MG63 (cell line): Measurements from ENCODE around the gene AAMP. TPM values are rescaled to one million over a fixed set of nuclear protein-coding genes. Genes with fewer than 3 reads are reported as not detected.

Experiments
- DNase-seq: peaks from one replicate; pipeline ENCODE4 v3.0.0-alpha.2; 2020
- H3K27me3 ChIP-seq: fragments of 250-450 bp; sonication (Bioruptor Pico); 2 replicates; pipeline ENCODE4 v1.5.1; 2020; ENCODE audit warnings: mild to moderate bottlenecking, moderate library complexity
- H3K36me3 ChIP-seq: fragments of 250-450 bp; sonication (Bioruptor Pico); 2 replicates; pipeline ENCODE4 v1.5.1; 2020; ENCODE audit warnings: mild to moderate bottlenecking, moderate library complexity
- H3K4me3 ChIP-seq: fragments of 250-450 bp; sonication (Bioruptor Pico); 2 replicates; pipeline ENCODE4 v1.5.1; 2020; ENCODE audit warnings: mild to moderate bottlenecking, moderate library complexity
- H3K9me3 ChIP-seq: fragments of 250-450 bp; sonication (Bioruptor Pico); 2 replicates; pipeline ENCODE4 v1.5.1; 2020; ENCODE audit warnings: mild to moderate bottlenecking, moderate library complexity
- total RNA-seq: library from RNA; depleted of rRNA; stranded (reverse); fragments of >200 nt; shearing (Covaris generic); gene quantifications from 2 replicates; pipeline ENCODE4 v1.2.3, GENCODE V29; 2014; ENCODE audit warnings: low replicate concordance

The AAMP gene
- total RNA-seq, 1 experiment from 2014 or later, result 112 TPM

GRCh38 chr2:218255446-218255845, 14.5 kb downstream of the AAMP start:
- Histone ChIP-seq H3K4me3 (no peak overlapping the region), H3K27me3 (no peaks in the 10 kb centered on the region), H3K9me3 (no peaks in the 10 kb centered on the region), H3K36me3 (peaks cover 49% of the 10 kb centered on the region)
- no peak for DNase-seq

- Histone ChIP-seq H3K4me3 (no peak overlapping the region), H3K27me3 (no peaks in the 10 kb centered on the region), H3K9me3 (no peaks in the 10 kb centered on the region), H3K36me3 (peaks cover 71% of the 10 kb centered on the region)
- DNase-seq, result no peak
These were observed 16.7 kb downstream of the AAMP start for GRCh38 chr2:218253232-218253625.

DNA sequence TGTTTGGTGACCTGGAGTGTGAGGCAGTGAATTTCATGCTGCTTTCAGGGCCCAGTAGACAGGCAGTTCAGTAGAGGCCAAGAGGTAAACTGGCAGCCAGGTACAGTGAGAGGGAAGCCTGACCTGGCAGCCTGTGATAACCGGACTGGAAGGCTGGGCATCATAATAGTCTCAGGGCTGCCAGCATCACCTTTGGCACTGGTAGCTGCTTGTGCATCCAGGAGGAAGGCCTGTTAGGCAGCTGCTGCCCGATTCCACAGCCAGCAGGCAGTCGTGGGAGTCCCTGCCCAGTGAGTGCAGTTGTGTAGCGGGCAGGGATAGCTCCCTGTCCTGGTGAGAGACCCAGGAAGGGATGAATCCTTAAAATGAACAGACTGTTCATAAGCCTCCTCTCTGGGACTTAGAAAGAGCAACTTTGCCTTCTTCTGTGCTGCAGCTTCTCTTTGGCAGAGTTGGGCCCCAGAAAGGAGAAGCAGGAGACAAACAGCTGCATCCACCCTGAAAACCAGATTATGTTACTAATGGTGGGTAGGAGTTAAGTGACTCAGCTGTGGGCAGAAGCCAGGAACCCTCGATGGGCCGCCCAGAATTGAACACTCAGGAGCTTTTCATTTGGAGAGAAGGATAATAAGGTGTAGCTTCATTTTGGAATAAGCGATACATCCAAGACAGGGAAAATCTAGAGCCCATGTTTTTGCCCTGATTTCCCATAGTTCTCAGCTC, 17.3 kb downstream of the AAMP start:
- Histone ChIP-seq H3K4me3 (no peak overlapping the region), H3K27me3 (no peaks in the 10 kb centered on the region), H3K36me3 (peaks cover 75% of the 10 kb centered on the region), H3K9me3 (no peaks in the 10 kb centered on the region)
- peak; percentile 26 for DNase-seq

GRCh38 chr2:218249691-218250090, 20.2 kb downstream of the AAMP start:
- no peaks in the 10 kb centered on the region for H3K27me3 ChIP-seq
- no peaks in the 10 kb centered on the region for H3K9me3 ChIP-seq
- no peak for DNase-seq
- no peak overlapping the region for H3K4me3 ChIP-seq
- H3K36me3 ChIP-seq, result peaks cover 90% of the 10 kb centered on the region

GRCh38 chr2:218245214-218245613, 24.7 kb downstream of the AAMP start:
- Histone ChIP-seq H3K4me3 (no peak overlapping the region), H3K9me3 (no peaks in the 10 kb centered on the region), H3K27me3 (no peaks in the 10 kb centered on the region), H3K36me3 (peaks cover 98% of the 10 kb centered on the region)
- no peak for DNase-seq

DNA sequence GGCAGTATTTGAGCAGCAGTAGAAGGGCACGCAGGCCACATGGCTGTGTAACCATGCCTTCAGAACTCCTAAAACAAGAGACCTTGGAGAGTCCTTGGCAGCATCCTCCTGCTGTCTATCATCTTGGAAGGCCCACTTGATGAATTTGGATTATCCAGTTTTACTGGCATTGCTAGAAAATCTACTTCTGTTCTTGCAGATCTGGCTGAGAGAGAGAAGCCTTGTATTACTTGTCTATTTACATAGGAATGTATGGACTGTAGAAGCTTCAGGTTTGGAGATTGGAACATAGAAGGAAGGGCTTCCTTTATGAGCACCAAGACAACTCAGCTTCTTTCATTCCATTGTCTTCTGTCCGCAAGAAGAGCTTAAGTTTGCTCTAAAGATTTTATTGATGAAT, 25.3 kb downstream of the AAMP start:
- Histone ChIP-seq H3K9me3 (no peaks in the 10 kb centered on the region), H3K36me3 (peaks cover 98% of the 10 kb centered on the region), H3K27me3 (no peaks in the 10 kb centered on the region), H3K4me3 (no peak overlapping the region)
- DNase-seq, result no peak

DNA sequence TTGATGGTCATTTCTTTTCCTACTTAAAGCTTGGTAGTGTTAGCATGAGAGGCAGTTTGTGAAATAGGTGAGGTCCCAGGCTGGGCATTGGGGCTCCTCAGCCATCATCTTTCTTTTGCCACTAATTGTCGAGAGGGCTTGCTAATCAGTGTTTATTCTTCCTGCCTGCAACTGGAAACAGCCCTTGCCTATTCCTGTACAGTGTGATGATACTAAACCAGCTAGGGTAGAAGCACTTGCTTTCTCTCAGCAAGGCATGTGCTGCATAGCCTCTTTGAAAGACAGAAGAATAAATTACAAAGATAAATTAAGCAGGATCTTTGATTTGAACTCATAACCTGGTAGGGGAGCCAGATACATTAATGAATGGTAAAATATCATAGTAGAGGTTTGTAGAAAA, 25.7 kb downstream of the AAMP start:
- no peaks in the 10 kb centered on the region for H3K27me3 ChIP-seq
- H3K36me3 ChIP-seq, result peaks cover 98% of the 10 kb centered on the region
- DNase-seq, result no peak
- H3K9me3 ChIP-seq, result no peaks in the 10 kb centered on the region
- no peak overlapping the region for H3K4me3 ChIP-seq

DNA sequence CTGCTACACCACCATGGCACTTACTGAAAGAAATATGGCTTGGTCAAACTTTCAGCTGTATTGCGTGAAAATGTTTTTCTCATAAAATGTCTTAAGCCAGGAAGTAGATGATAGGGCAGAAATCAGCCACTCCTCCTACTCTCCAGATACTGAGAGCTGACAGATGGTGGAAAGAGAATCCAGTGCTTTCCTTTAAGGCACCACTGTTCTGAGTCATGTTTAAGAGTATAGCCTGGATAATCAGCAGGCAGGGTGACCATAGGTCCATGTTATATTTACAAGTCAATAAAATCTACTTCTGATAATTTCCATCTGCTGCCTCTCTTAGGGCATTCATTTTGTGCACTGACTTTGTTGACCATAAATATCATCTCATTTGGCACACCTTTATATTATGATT, 31.1 kb downstream of the AAMP start:
- Histone ChIP-seq H3K4me3 (no peak overlapping the region), H3K36me3 (peaks cover 95% of the 10 kb centered on the region), H3K9me3 (no peaks in the 10 kb centered on the region), H3K27me3 (no peaks in the 10 kb centered on the region)
- no peak for DNase-seq

- Histone ChIP-seq H3K9me3 (no peaks in the 10 kb centered on the region), H3K4me3 (no peak overlapping the region), H3K36me3 (peaks cover 93% of the 10 kb centered on the region), H3K27me3 (no peaks in the 10 kb centered on the region)
- DNase-seq, result no peak
These were observed 33.1 kb downstream of the AAMP start for GRCh38 chr2:218236829-218237228.

- DNase-seq, result no peak
- Histone ChIP-seq H3K4me3 (no peak overlapping the region), H3K36me3 (peaks cover 93% of the 10 kb centered on the region), H3K9me3 (no peaks in the 10 kb centered on the region), H3K27me3 (no peaks in the 10 kb centered on the region)
These were observed 34.9 kb downstream of the AAMP start for GRCh38 chr2:218235017-218235416.

- H3K36me3 ChIP-seq, result peaks cover 93% of the 10 kb centered on the region
These were observed 35.4 kb downstream of the AAMP start for GRCh38 chr2:218234521-218234920.

DNA sequence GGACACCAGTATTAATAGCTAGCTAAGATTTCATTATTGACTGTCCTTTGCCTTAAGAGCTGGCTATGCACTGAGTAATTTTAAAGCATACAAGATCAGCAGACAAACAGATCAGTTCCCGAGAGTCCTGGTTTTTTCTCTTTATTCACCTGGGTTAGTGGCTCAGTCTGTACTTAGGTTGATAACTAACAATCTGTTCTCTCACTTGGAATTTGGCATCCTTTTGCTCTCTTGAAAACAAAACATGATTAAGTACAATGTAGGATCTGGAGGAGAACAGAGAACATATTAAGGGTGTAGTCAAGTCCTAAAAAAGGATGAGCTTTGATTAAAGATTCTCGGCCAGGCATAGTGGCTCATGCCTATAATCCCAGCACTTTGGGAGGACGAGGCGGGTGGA, 36.4 kb downstream of the AAMP start:
- Histone ChIP-seq H3K36me3 (peaks cover 91% of the 10 kb centered on the region), H3K4me3 (no peak overlapping the region), H3K9me3 (no peaks in the 10 kb centered on the region), H3K27me3 (no peaks in the 10 kb centered on the region)
- DNase-seq, result no peak

More at GRCh38 chr2:218234521-218234920, 35.4 kb downstream of the AAMP start:
- H3K9me3 ChIP-seq, result no peaks in the 10 kb centered on the region
- H3K4me3 ChIP-seq, result no peak overlapping the region
- no peak for DNase-seq
- no peaks in the 10 kb centered on the region for H3K27me3 ChIP-seq

DNA sequence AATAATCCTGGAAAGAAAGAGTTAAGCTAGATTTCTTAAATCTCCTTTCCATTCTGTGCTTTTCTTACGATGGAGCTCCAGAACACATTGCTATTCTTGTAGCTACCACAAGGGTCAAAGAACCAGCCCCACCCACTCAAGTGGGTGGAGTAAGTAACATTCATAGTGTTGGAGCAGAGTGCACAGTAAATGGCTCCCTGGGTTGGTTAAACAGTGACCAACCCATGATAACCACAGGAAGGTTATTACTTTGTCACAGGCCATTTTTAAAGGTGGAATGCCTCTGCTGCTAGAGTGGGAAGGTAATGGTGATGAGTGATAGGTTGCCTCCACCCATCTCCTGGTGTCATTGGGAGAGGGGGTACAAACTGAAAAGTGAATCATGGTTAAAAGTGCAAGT, 39.1 kb downstream of the AAMP start:
- Histone ChIP-seq H3K36me3 (peaks cover 86% of the 10 kb centered on the region), H3K27me3 (no peaks in the 10 kb centered on the region)
- no peak for DNase-seq

GRCh38 chr2:218229851-218230250, 40.1 kb downstream of the AAMP start:
- Histone ChIP-seq H3K9me3 (no peaks in the 10 kb centered on the region), H3K27me3 (no peaks in the 10 kb centered on the region), H3K4me3 (no peak overlapping the region), H3K36me3 (peaks cover 86% of the 10 kb centered on the region)
- no peak for DNase-seq

More for the DNA sequence above, 39.1 kb downstream of the AAMP start:
- Histone ChIP-seq H3K4me3 (no peak overlapping the region), H3K9me3 (no peaks in the 10 kb centered on the region)

DNA sequence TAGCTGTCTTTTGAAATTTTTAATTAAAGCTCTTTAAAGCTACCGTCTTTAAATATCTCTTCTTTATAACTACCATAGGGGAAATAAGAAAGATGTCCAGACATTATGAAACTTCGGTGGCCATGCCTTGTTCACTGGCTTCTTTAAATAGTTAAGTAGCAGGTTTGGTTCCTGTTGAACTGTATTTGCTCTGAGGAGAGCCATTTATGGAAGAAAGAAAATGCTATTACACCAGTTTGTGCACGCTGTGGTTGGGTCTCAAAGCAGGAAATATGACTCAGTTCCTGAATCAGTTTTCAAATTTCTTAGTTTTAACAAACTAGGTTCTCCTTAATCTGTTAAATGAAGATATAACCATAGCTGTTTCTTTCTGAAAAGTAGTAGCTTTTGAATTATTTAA, 40.7 kb downstream of the AAMP start:
- Histone ChIP-seq H3K27me3 (no peaks in the 10 kb centered on the region), H3K4me3 (no peak overlapping the region), H3K9me3 (no peaks in the 10 kb centered on the region), H3K36me3 (peaks cover 86% of the 10 kb centered on the region)
- peak; percentile 11 for DNase-seq

DNA sequence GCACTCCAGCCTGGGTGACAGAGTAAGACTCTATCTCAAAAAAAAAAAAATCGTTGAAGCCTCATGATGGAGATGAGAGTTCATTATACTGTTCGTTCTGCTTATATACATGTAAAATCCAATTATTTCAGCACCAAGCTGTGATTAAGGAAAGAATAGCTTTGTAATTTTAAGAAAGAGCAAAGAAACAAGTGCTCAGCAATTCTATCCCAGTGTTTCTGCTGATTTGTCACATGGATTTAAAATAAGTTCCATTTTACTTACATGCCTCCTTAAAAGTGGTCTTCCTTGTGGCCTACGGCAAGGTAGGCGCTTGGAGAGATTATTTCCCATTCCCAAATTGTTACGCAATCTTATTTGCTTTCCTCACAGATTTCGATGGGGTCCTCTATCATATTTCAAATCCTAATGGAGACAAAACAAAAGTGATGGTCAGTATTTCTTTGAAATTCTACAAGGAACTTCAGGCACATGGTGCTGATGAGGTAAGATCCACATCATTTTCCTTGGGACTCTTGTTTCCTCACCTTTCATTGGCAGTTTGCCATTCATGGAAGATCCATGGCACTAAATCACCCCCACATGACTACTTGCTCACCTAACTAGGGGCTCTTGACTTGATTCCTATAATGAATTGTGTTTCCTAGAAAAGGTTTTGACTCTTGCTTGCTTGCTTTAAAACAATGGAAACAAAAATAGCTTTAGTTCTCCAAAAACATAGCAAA, 41.4 kb downstream of the AAMP start:
- Histone ChIP-seq H3K9me3 (no peaks in the 10 kb centered on the region), H3K36me3 (peaks cover 79% of the 10 kb centered on the region), H3K27me3 (no peaks in the 10 kb centered on the region), H3K4me3 (no peak overlapping the region)
- no peak for DNase-seq

- peaks cover 80% of the 10 kb centered on the region for H3K36me3 ChIP-seq
- H3K9me3 ChIP-seq, result no peaks in the 10 kb centered on the region
- DNase-seq, result no peak
- no peaks in the 10 kb centered on the region for H3K27me3 ChIP-seq
- no peak overlapping the region for H3K4me3 ChIP-seq
These were observed 43.0 kb downstream of the AAMP start for GRCh38 chr2:218226903-218227302.

GRCh38 chr2:218224186-218224585, 45.8 kb downstream of the AAMP start:
- peaks cover 75% of the 10 kb centered on the region for H3K36me3 ChIP-seq
- no peak overlapping the region for H3K4me3 ChIP-seq

More at GRCh38 chr2:218224186-218224585, 45.8 kb downstream of the AAMP start:
- DNase-seq, result no peak
- H3K27me3 ChIP-seq, result no peaks in the 10 kb centered on the region
- H3K9me3 ChIP-seq, result no peaks in the 10 kb centered on the region
